Subcutaneous adipose tissue (tissue), 4 donors: ENCODE data around the gene MDGA2. TPM values are rescaled to one million over a fixed set of nuclear protein-coding genes. Genes with fewer than 3 reads are reported as not detected.

ENCODE experiments used
- CTCF ChIP-seq: fragments of 450-650 bp; IDR thresholded peaks from one replicate; pipeline ENCODE4 v1.5.1; 2016; ENCODE audit warnings: low read depth, mild to moderate bottlenecking, control low read depth, antibody characterized with exemption, moderate library complexity
- total RNA-seq, 4 donors: library from RNA; depleted of rRNA; stranded (reverse); fragments of >200 nt; gene quantifications; one replicate each; pipeline ENCODE4 v1.1.0, GENCODE V29; 2016

The MDGA2 gene
- total RNA-seq, 4 donors from 2014 or later: 1.1 TPM; not detected in 3

DNA sequence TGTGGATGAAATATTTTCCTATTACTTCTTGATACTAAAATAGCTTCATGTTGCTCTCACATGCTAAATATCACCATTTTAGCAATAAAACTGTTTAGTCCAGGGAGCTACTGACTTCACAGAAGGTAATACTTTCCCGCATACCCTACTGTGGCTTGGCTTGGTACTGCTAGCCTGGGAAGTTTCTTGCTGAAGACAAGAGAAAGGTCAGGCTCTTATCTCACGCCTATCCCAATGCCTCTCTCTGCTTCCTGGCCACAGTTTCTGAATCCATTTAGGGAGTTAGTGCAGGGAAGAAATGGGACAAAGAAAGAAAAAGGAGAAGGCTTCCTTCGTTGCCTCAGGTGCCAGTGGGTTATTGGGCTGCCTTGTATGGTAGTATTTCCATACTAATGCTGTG, 228.3 kb downstream of the MDGA2 start:
- TF ChIP-seq CTCF: no peak

DNA sequence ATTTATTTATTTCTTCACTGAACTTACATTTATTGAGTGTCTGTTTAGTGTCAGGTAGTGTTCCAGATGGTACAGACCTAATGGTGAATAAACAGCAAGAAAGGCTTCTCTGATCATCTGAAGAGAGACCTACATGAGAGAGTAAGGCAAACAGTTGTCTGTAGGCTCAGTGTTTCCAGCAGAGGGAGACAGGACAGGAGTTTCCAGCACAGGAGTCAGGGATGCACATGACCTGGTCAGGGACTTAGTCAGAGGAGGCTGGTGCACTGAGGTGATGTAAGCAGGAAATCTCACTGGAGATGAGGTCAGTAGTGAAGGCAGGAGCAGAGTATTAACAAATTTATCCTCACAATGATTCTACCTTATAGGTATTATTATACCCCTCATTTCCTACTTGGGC, 233.2 kb downstream of the MDGA2 start:
- TF ChIP-seq CTCF: no peak

DNA sequence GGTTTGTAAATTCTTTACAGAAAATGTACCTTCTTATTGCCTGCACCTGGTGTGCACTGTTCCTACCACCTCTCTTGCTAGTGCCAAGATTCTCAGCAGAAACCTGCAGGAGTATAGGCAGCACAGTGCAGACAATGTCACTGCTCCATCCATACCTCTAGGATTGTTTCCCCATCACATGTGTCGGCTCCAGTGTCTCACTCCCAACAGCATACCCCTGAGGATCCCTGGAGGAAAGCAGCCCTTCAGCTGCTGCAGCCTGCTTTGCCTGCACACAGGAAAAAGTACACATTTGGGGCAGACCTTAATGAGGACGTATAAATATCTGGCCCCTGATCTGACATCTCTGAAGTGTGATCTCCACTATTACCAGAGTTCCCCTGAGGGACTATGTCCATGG, 235.5 kb downstream of the MDGA2 start:
- TF ChIP-seq CTCF: no peak

- TF ChIP-seq CTCF: no peak
Measured at GRCh38 chr14:47438650-47439140, 236.7 kb downstream of the MDGA2 start.

GRCh38 chr14:47435331-47435965, 240.0 kb downstream of the MDGA2 start:
- TF ChIP-seq CTCF: no peak

DNA sequence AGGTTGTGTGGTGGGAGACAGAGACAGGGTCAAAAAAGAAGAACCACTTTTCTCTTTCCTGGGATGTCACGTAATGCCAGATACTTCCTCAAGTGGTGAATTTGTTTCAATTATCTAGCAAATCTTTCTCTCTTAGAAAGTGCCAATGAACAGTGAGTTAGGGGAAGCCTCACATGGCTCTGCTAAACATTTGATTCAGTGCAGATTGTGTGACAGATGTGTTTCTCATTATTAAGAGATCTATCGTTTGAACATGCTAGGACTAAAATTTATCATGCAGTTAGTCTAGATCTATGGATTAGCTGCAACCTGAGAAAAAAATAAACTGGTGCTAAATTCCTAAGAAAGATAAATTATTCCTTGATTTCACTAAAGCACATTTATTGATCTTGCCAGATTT, 247.8 kb downstream of the MDGA2 start:
- no peak for TF ChIP-seq CTCF

GRCh38 chr14:47425302-47425701, 250.1 kb downstream of the MDGA2 start:
- TF ChIP-seq CTCF: no peak
